SK-N-SH treated with all-trans-retinoic acid at 6 μM for 48 hours (cell line): ENCODE results near the gene SLC41A3.

Experiments used
- ATAC-seq: fragments of 200-7000 bp; cut with Tn5 transposase; 3 replicates; pipeline ENCODE4 v1.9.1; 2020; ENCODE audit warnings: mild to moderate bottlenecking, moderate library complexity
- ARNTL ChIP-seq: fragments of 450-650 bp; formaldehyde crosslinking; IDR thresholded peaks from 2 replicates; pipeline ENCODE4 v1.5.0; 2020; ENCODE audit warnings: low read depth, mild to moderate bottlenecking, moderate library complexity, borderline replicate concordance
- BACH2 ChIP-seq: fragments of 250-450 bp; sonication (Bioruptor Pico); IDR thresholded peaks from 2 replicates; pipeline ENCODE4 v1.9.0; 2021; ENCODE audit warnings: mild to moderate bottlenecking, borderline replicate concordance
- CREB5 ChIP-seq: fragments of 250-450 bp; sonication (Bioruptor Pico); IDR thresholded peaks from 2 replicates; pipeline ENCODE4 v1.5.1; 2020; ENCODE audit warnings: low read depth, mild to moderate bottlenecking, moderate library complexity
- CSDC2 ChIP-seq: fragments of 250-450 bp; sonication (Bioruptor Pico); IDR thresholded peaks from 2 replicates; pipeline ENCODE4 v1.5.0; 2020; ENCODE audit warnings: mild to moderate bottlenecking, moderate library complexity
- CSRNP3 ChIP-seq: fragments of 250-450 bp; sonication (Bioruptor Pico); IDR thresholded peaks from 2 replicates; pipeline ENCODE4 v1.5.1; 2021; ENCODE audit warnings: mild to moderate bottlenecking, moderate library complexity
- ESRRG ChIP-seq: fragments of 250-450 bp; sonication (Bioruptor Pico); IDR thresholded peaks from 2 replicates; pipeline ENCODE4 v1.6.1; 2021; ENCODE audit warnings: mild to moderate bottlenecking
- GLIS3 ChIP-seq: fragments of 250-450 bp; sonication (Bioruptor Pico); IDR thresholded peaks from 2 replicates; pipeline ENCODE4 v1.5.0; 2020; ENCODE audit warnings: mild to moderate bottlenecking, moderate library complexity
- POU6F1 ChIP-seq: fragments of 250-450 bp; sonication (Bioruptor Pico); IDR thresholded peaks from 2 replicates; pipeline ENCODE4 v1.8.0; 2021; ENCODE audit warnings: low read depth, mild to moderate bottlenecking, moderate library complexity, borderline replicate concordance
- PPARA ChIP-seq: fragments of 250-450 bp; sonication (Bioruptor Pico); IDR thresholded peaks from 2 replicates; pipeline ENCODE4 v1.5.0; 2020; ENCODE audit warnings: mild to moderate bottlenecking, borderline replicate concordance
- RARB ChIP-seq: fragments of 250-450 bp; sonication (Bioruptor Pico); IDR thresholded peaks from 2 replicates; pipeline ENCODE4 v1.8.0; 2021; ENCODE audit warnings: mild to moderate bottlenecking, moderate library complexity
- SNAI2 ChIP-seq: fragments of 250-450 bp; sonication (Bioruptor Pico); IDR thresholded peaks from 2 replicates; pipeline ENCODE4 v1.5.0; 2020; ENCODE audit warnings: mild to moderate bottlenecking, moderate library complexity
- TOX ChIP-seq: fragments of 250-450 bp; sonication (Bioruptor Pico); IDR thresholded peaks from 2 replicates; pipeline ENCODE4 v1.8.0; 2021; ENCODE audit warnings: mild to moderate bottlenecking, moderate library complexity, borderline replicate concordance
- TSHZ2 ChIP-seq: fragments of 250-450 bp; sonication (Bioruptor Pico); IDR thresholded peaks from 2 replicates; pipeline ENCODE4 v1.5.0; 2020; ENCODE audit warnings: mild to moderate bottlenecking, moderate library complexity
- ZC3H10 ChIP-seq: fragments of 250-450 bp; sonication (Bioruptor Pico); IDR thresholded peaks from 2 replicates; pipeline ENCODE4 v1.5.1; 2021; ENCODE audit warnings: mild to moderate bottlenecking, moderate library complexity
- ZFP3 ChIP-seq: fragments of 250-450 bp; sonication (Bioruptor Pico); IDR thresholded peaks from 2 replicates; pipeline ENCODE4 v1.5.0; 2020; ENCODE audit warnings: mild to moderate bottlenecking, moderate library complexity
- ZFP30 ChIP-seq: fragments of 450-650 bp; formaldehyde crosslinking; IDR thresholded peaks from 2 replicates; pipeline ENCODE4 v1.5.0; 2022; ENCODE audit warnings: mild to moderate bottlenecking, moderate library complexity
- ZNF565 ChIP-seq: fragments of 450-650 bp; formaldehyde crosslinking; conservative IDR thresholded peaks from 2 replicates; pipeline ENCODE4 v1.5.0; 2020; ENCODE audit warnings: low read depth, mild to moderate bottlenecking, moderate library complexity
- ZNF8 ChIP-seq: fragments of 450-650 bp; formaldehyde crosslinking; IDR thresholded peaks from 2 replicates; pipeline ENCODE4 v1.5.0; 2020; ENCODE audit warnings: mild to moderate bottlenecking, moderate library complexity

Gene SLC41A3

GRCh38 chr3:126029241-126029640 lies 54.7 kb downstream of the SLC41A3 start:
- TF ChIP-seq PPARA (CRISPR knock-in tag) (no peak), CSDC2 (CRISPR knock-in tag) (no peak), ZC3H10 (CRISPR knock-in tag) (no peak), BACH2 (CRISPR knock-in tag) (no peak), ARNTL (CRISPR knock-in tag) (no peak), ZFP3 (CRISPR knock-in tag) (no peak)
- ATAC-seq = no peak

GRCh38 chr3:126028096-126028495 lies 55.8 kb downstream of the SLC41A3 start:
- ATAC-seq = no peak
- TF ChIP-seq ZFP3 (CRISPR knock-in tag) (no peak), TSHZ2 (CRISPR knock-in tag) (no peak), SNAI2 (CRISPR knock-in tag) (no peak), TOX (CRISPR knock-in tag) (no peak), ZNF8 (no peak), ESRRG (CRISPR knock-in tag) (no peak), CSRNP3 (CRISPR knock-in tag) (no peak), CREB5 (no peak), ZC3H10 (CRISPR knock-in tag) (no peak), PPARA (CRISPR knock-in tag) (no peak), ZFP30 (no peak), BACH2 (CRISPR knock-in tag) (no peak), GLIS3 (CRISPR knock-in tag) (no peak), ARNTL (CRISPR knock-in tag) (no peak)

GRCh38 chr3:126026761-126027160 lies 57.2 kb downstream of the SLC41A3 start:
- no peak for ATAC-seq
- no peak for TF ChIP-seq TOX (CRISPR knock-in tag)
- TF ChIP-seq CREB5 = no peak
- TF ChIP-seq BACH2 (CRISPR knock-in tag) = no peak
- no peak for TF ChIP-seq ZNF565 (CRISPR knock-in tag)
- TF ChIP-seq ARNTL (CRISPR knock-in tag) = no peak
- TF ChIP-seq CSDC2 (CRISPR knock-in tag) = no peak
- TF ChIP-seq POU6F1 = no peak
- no peak for TF ChIP-seq SNAI2 (CRISPR knock-in tag)
- TF ChIP-seq PPARA (CRISPR knock-in tag) = no peak
- TF ChIP-seq RARB (CRISPR knock-in tag) = no peak
- TF ChIP-seq CSRNP3 (CRISPR knock-in tag) = no peak
